ENCODE data around the gene SFT2D2. TPM values are rescaled to one million over a fixed set of nuclear protein-coding genes. Genes with fewer than 3 reads are reported as not detected.

Gene SFT2D2
- polyA plus RNA-seq, 1 donor from 2014 or later = 46.5 TPM

- Mint-ChIP-seq H3K36me3 (peaks cover 13% of the 10 kb centered on the region), H3K4me3 (no peak overlapping the region), H3K27ac (no peak overlapping the region), H3K27me3 (no peaks in the 10 kb centered on the region), H3K4me1 (no peaks in the 10 kb centered on the region), H3K9me3 (peaks cover 6 to 12% (median 11%) of the 10 kb centered on the region in 3 donors)
These were observed 15.5 kb upstream of the SFT2D2 start for GRCh38 chr1:168210312-168210711.

DNA sequence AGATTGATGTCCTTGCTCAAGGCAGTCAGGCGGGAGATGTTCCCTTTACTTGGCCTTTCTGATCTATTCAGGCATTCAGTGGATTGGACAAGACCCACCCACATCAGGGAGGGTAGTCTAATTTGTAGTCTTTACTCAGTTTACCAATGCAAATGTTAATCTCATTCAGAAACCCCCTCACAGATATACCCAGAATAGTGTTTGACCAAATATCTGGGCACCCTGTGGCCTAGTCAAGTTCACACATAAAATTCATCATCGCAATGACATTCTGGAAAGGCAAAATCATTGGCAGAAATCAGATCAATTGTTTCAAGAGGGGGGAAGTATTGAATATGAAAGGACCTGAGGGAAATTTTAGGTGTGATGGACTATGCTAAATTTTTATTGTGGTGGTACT, 12.5 kb upstream of the SFT2D2 start:
- H3K27me3 Mint-ChIP-seq = no peaks in the 10 kb centered on the region
- H3K4me1 Mint-ChIP-seq = no peaks in the 10 kb centered on the region
- no peak overlapping the region for H3K27ac Mint-ChIP-seq
- H3K4me3 Mint-ChIP-seq = no peak overlapping the region
- peaks cover 6 to 12% (median 11%) of the 10 kb centered on the region in 3 donors for H3K9me3 Mint-ChIP-seq
- H3K36me3 Mint-ChIP-seq = peaks cover 7% of the 10 kb centered on the region

DNA sequence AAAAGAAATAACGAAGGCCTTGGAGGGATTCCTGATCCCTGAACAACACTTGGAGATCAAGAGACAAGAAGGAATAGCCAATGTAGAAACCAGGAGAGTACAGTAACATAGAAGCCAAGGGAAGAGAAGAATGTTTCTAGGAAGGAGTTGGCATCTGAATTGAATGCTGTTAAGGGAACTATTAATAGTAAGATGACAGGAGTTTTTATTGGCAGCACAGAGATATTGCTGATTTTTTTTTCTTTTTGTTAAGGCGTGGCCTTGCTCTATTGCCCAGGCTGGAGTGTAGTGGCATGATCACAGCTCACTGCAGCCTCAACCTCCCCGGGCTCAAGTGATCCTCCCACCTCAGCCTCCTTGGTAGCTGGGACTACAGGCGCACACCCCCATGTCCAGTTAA, 9.6 kb upstream of the SFT2D2 start:
- no peak overlapping the region for H3K4me3 Mint-ChIP-seq
- peaks cover 0 to 2% (median 0%) of the 10 kb centered on the region in 3 donors for H3K4me1 Mint-ChIP-seq
- H3K27me3 Mint-ChIP-seq = no peaks in the 10 kb centered on the region
- peaks cover 6 to 10% (median 10%) of the 10 kb centered on the region in 3 donors for H3K9me3 Mint-ChIP-seq
- H3K27ac Mint-ChIP-seq = no peak overlapping the region
- H3K36me3 Mint-ChIP-seq = peaks cover 7% of the 10 kb centered on the region

DNA sequence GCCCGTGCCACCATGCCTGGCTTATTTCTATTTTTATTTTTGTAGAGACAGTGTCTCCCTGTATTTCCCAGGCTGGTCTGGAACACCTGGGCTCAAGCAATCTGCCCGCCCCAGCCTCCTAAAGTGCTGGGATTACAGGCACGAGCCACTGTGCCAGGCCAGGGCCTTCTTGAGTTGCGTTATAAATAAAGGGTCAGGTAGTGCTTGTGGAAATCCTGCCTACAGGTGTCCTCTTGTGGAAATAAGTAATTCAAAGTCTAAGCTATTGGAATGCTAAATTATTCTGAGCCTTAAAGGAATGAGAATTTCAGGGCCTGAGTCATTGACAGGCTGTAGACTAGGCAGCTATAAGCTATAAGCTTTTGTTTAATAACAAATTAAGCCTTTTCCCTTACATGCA, 8.1 kb upstream of the SFT2D2 start:
- Mint-ChIP-seq H3K9me3 (peaks cover 5 to 6% (median 6%) of the 10 kb centered on the region in 3 donors), H3K4me3 (no peak overlapping the region), H3K27me3 (peaks cover under 1% of the 10 kb centered on the region), H3K4me1 (peaks cover 0 to 2% (median 0%) of the 10 kb centered on the region in 3 donors), H3K27ac (no peak overlapping the region), H3K36me3 (peaks cover 3% of the 10 kb centered on the region)

DNA sequence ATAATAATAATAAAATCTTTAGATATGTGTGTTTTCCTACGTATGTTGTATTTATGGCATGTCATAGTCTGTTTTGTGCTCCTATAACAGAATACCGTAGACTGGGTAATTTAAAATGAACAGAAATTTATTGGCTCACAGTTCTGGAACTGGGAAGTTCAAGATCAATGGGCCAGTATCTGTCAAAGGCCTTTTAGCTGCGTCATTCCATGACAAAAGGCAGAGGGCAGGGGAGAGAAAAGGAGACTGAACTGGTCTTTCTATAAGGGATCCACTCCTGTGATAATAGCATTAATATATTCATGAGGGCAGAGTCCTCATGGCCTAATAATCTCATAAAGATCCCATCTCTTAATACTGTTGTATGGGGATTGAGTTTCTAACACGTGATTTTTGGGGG, 7.1 kb upstream of the SFT2D2 start:
- Mint-ChIP-seq H3K9me3 (peaks cover 0 to 2% (median 0%) of the 10 kb centered on the region in 3 donors), H3K4me1 (peaks cover 0 to 2% (median 0%) of the 10 kb centered on the region in 3 donors), H3K4me3 (no peak overlapping the region), H3K27me3 (peaks cover 1% of the 10 kb centered on the region), H3K27ac (no peak overlapping the region), H3K36me3 (peaks cover 3% of the 10 kb centered on the region)

DNA sequence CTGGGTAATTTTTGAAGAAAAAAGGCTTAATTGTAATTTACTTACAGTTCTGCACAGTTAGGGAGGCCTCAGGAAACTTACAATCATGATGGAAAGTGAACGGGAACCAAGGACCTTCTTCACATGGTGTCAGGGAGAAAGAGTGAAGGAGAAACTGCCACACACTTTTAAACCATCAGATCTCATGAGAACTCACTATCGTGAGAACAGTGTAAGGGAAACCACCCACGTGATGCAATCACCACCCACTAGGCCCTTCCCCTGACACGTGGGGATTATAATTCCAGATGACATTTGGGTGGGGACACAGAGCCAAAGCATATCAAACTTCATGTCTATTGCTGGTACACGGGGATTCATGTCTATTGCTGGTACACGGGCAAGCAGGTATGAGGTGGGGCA, 5.3 kb upstream of the SFT2D2 start:
- Mint-ChIP-seq H3K27ac (no peak overlapping the region), H3K36me3 (no peaks in the 10 kb centered on the region), H3K4me3 (no peak overlapping the region), H3K27me3 (peaks cover 1% of the 10 kb centered on the region), H3K4me1 (peaks cover 0 to 6% (median 4%) of the 10 kb centered on the region in 3 donors), H3K9me3 (no peaks in the 10 kb centered on the region)

- H3K27ac Mint-ChIP-seq = no peak overlapping the region
- H3K4me3 Mint-ChIP-seq = peak overlapping the region in 1 of 4 donors; percentile 5
- H3K9me3 Mint-ChIP-seq = no peaks in the 10 kb centered on the region
- H3K4me1 Mint-ChIP-seq = peaks cover 0 to 7% (median 4%) of the 10 kb centered on the region in 3 donors
- peaks cover 1% of the 10 kb centered on the region for H3K27me3 Mint-ChIP-seq
- H3K36me3 Mint-ChIP-seq = no peaks in the 10 kb centered on the region
These were observed 4.5 kb upstream of the SFT2D2 start for GRCh38 chr1:168221275-168221674.

GRCh38 chr1:168223261-168223660, 2.5 kb upstream of the SFT2D2 start:
- H3K36me3 Mint-ChIP-seq = no peaks in the 10 kb centered on the region
- H3K27ac Mint-ChIP-seq = no peak overlapping the region
- peaks cover 1% of the 10 kb centered on the region for H3K27me3 Mint-ChIP-seq
- peaks cover 12 to 19% (median 17%) of the 10 kb centered on the region in 3 donors for H3K4me1 Mint-ChIP-seq
- H3K9me3 Mint-ChIP-seq = no peaks in the 10 kb centered on the region
- H3K4me3 Mint-ChIP-seq = peak overlapping the region in 1 of 4 donors; percentile 49

- Mint-ChIP-seq H3K4me1 (peaks cover 18 to 26% (median 24%) of the 10 kb centered on the region in 3 donors), H3K9me3 (no peaks in the 10 kb centered on the region), H3K27ac (peak overlapping the region in 2 of 3 donors; percentile 13 to 29), H3K27me3 (peaks cover 1% of the 10 kb centered on the region), H3K36me3 (no peaks in the 10 kb centered on the region), H3K4me3 (peak overlapping the region in 1 of 4 donors; percentile 86)
These were observed 1.9 kb upstream of the SFT2D2 start for GRCh38 chr1:168223681-168224540.

DNA sequence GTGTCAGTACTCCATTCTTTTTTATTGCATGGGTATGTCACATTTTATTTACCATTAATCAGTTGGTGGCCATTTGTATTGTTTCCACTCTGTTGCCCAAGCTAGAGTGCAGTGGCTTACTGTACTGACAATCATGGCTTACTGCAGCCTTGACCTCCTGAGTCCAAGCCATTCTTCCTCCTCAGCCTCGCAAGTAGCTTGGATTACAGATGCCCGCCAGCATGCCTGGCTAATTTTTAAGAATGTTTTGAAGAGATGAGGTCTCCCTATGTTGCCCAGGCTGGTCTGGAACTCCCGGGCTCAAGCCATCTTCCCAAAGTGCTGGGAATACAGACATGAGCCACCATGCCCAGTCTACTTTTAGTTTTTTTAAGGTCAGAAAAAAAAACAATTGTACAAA, 813 bp upstream of the SFT2D2 start:
- Mint-ChIP-seq H3K27ac (peak overlapping the region in 2 of 3 donors; percentile 72 to 74), H3K4me3 (peak overlapping the region; percentile 86 to 97 (median 92)), H3K36me3 (peaks cover 5% of the 10 kb centered on the region), H3K9me3 (no peaks in the 10 kb centered on the region), H3K4me1 (peaks cover 27 to 36% (median 31%) of the 10 kb centered on the region in 3 donors), H3K27me3 (peaks cover 1% of the 10 kb centered on the region)

GRCh38 chr1:168227620-168228019, 1.8 kb downstream of the SFT2D2 start:
- Mint-ChIP-seq H3K36me3 (peaks cover 5% of the 10 kb centered on the region), H3K27ac (peak overlapping the region in 2 of 3 donors; percentile 51 to 68), H3K4me1 (peaks cover 27 to 44% (median 37%) of the 10 kb centered on the region in 3 donors), H3K4me3 (peak overlapping the region; percentile 88 to 97 (median 92)), H3K27me3 (peaks cover 1% of the 10 kb centered on the region), H3K9me3 (no peaks in the 10 kb centered on the region)

GRCh38 chr1:168229893-168230292, 4.1 kb downstream of the SFT2D2 start:
- H3K36me3 Mint-ChIP-seq = peaks cover 5% of the 10 kb centered on the region
- H3K4me3 Mint-ChIP-seq = peak overlapping the region in 1 of 4 donors; percentile 88

GRCh38 chr1:168230709-168231108, 4.9 kb downstream of the SFT2D2 start:
- no peak overlapping the region for H3K4me3 Mint-ChIP-seq
- no peaks in the 10 kb centered on the region for H3K27me3 Mint-ChIP-seq
- peaks cover 32 to 59% (median 50%) of the 10 kb centered on the region in 3 donors for H3K4me1 Mint-ChIP-seq
- H3K9me3 Mint-ChIP-seq = no peaks in the 10 kb centered on the region
- H3K27ac Mint-ChIP-seq = no peak overlapping the region
- peaks cover 5% of the 10 kb centered on the region for H3K36me3 Mint-ChIP-seq

More at GRCh38 chr1:168229893-168230292, 4.1 kb downstream of the SFT2D2 start:
- Mint-ChIP-seq H3K4me1 (peaks cover 37 to 56% (median 42%) of the 10 kb centered on the region in 3 donors), H3K27me3 (no peaks in the 10 kb centered on the region), H3K9me3 (no peaks in the 10 kb centered on the region), H3K27ac (peak overlapping the region in 1 of 3 donors; percentile 67)

DNA sequence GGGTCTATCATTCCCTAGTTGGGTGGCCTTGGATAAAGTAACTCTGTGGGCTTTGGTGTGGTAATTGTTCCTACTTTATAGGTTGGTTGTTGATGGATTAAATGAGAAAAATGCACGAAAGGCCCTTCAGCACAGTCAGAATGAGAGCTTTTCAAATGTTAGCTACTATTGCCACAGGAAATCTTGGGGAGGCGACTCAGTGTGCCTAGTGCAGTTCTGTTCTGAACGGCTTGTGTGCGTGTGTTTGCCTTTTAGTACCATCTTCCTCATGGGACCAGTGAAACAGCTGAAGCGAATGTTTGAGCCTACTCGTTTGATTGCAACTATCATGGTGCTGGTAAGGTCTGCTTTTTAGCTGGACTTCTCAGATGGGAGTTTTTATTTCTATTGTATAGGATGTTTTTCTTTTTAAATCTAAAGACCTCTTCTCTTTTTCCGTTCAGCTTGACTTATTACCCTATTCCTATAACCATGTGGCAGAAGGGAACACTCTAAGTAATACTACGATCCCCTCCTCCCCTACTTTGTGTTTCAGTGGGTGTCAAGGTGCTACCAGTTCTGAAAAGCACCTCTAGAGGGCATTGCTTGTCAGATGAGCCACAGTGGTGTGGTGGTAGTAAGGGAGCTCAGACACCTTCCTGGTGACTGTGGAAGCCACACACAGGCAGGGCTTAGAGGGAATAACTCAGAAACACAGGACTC, 9.2 kb downstream of the SFT2D2 start:
- Mint-ChIP-seq H3K9me3 (no peaks in the 10 kb centered on the region), H3K4me1 (peaks cover 3 to 34% (median 25%) of the 10 kb centered on the region in 3 donors), H3K36me3 (no peaks in the 10 kb centered on the region), H3K27me3 (no peaks in the 10 kb centered on the region), H3K4me3 (peak overlapping the region in 1 of 4 donors; percentile 10), H3K27ac (no peak overlapping the region)

DNA sequence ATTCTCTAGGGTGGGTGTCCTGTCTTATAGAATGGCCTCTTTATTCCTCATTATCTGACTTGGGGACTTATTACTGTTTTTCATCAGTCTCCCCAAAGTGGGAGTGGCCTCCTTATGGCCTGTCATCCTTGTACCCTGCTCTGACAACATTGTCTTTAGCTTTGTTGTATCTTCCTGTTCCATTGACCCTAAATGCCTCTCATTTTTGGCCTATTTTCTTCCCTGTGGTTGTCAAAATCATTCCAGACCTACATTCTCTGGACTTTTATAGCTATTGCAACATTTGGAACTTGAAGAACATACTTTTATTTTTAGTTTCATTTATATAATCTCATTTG, 9.7 kb downstream of the SFT2D2 start:
- Mint-ChIP-seq H3K4me3 (peak overlapping the region in 1 of 4 donors; percentile 10), H3K27me3 (no peaks in the 10 kb centered on the region), H3K27ac (no peak overlapping the region), H3K9me3 (no peaks in the 10 kb centered on the region), H3K4me1 (peaks cover 2 to 34% (median 25%) of the 10 kb centered on the region in 3 donors), H3K36me3 (peaks cover 3% of the 10 kb centered on the region)
